OCI-LY1 (cell line): Measurements from ENCODE around the gene MPRIP.

Experiments used
- EZH2 ChIP-seq: fragments of 200-600 bp; sonication (generic), shearing (Covaris generic); IDR thresholded peaks from 2 replicates; pipeline ENCODE4 v1.8.0; 2017; ENCODE audit warnings: borderline replicate concordance, mixed run types, mild to moderate bottlenecking, antibody characterized with exemption, low read length, moderate library complexity, mixed read lengths
- TF ChIP-seq, protein P1 (sequence below): fragments of 200-600 bp; sonication (generic), shearing (Covaris generic); IDR thresholded peaks from 2 replicates; pipeline ENCODE4 v1.5.1; 2017; ENCODE audit warnings: mild to moderate bottlenecking, antibody characterized with exemption, low read length, moderate library complexity, mixed read lengths

DNA sequence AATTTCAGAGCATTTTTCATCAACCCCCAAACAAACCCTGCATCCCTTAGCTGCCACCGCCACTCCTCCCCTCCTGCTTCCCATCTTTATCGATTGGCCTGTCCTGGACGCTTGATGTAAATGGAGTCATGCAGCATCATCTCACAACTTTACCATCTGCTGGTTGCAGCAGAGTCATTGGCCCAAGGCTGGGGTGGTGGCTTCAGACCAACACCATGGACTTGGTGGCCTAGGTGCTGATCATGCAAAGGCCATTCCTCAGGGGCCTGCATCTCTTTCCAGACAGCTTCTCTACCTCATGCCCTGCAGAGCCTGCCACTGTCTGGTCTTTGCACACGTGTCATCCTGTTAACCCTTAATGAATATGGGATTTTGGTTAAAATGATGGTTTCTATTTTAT is 73.4 kb downstream of the MPRIP start:
- TF ChIP-seq, protein P1, sequence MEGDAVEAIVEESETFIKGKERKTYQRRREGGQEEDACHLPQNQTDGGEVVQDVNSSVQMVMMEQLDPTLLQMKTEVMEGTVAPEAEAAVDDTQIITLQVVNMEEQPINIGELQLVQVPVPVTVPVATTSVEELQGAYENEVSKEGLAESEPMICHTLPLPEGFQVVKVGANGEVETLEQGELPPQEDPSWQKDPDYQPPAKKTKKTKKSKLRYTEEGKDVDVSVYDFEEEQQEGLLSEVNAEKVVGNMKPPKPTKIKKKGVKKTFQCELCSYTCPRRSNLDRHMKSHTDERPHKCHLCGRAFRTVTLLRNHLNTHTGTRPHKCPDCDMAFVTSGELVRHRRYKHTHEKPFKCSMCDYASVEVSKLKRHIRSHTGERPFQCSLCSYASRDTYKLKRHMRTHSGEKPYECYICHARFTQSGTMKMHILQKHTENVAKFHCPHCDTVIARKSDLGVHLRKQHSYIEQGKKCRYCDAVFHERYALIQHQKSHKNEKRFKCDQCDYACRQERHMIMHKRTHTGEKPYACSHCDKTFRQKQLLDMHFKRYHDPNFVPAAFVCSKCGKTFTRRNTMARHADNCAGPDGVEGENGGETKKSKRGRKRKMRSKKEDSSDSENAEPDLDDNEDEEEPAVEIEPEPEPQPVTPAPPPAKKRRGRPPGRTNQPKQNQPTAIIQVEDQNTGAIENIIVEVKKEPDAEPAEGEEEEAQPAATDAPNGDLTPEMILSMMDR, result no peak
- TF ChIP-seq EZH2, result no peak
